ENCODE data around the gene NMT2.

NMT2 gene

DNA sequence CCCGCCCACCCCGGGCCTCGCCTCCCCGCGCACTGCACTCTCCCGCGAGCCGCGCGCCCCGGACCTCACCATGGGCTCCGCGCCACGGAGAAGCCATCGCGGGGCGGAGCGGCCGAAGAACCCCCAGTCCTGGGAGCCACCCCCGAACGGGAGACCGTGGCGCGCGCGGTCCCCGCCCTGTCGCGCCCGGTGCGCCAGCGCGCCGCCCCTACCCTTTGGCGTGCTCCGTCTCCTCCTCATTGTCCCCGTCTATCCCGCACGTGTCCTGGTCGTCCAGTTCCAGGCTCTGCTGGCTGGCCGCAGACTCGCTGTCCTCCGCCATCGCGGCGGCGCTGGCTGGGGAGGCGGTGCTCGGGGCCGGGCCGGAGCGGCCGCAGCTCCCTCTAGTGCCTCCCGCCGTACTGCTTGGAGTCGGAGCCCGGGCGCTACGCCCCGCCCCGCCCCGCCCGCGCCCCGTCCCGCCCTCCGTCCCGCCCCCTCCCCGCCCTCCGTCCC is at the start of gene NMT2:
Gene NMT2, minus strand, starts transcription at position 403 of the 495 bp plus-strand sequence. Its CDS starts 81 bp downstream, at position 322.
- H3K9me2 ChIP-seq (replicated peaks; ENCODE audit: insufficient read depth, low read length), result no peaks in the 10 kb centered on the region
- peak within 1 kb of the TSS; percentile 90 for H3K4me2 ChIP-seq (ENCODE audit: low read depth, low read length)
- peaks cover 5% of the 10 kb centered on the region; the same call in 1 of the 2 replicates for H3K4me1 ChIP-seq (ENCODE audit: low read length)
- no peaks in the 10 kb centered on the region for H3K36me3 ChIP-seq (replicated peaks; ENCODE audit: insufficient read depth, low read length)
- no peaks in the 10 kb centered on the region for H3K9me3 ChIP-seq (replicated peaks; ENCODE audit: insufficient read depth, low read length)
- peak; percentile 83 for DNase-seq
- H3F3A ChIP-seq (ENCODE audit: insufficient read depth, low read length), result no peaks in the 10 kb centered on the region
- H3K27ac ChIP-seq (ENCODE audit: low read length), result peak within 1 kb of the TSS; percentile 40; the same call in 1 of the 2 replicates
- H3K9ac ChIP-seq (ENCODE audit: low read length), result peak within 1 kb of the TSS; percentile 75
- H4K20me1 ChIP-seq (ENCODE audit: insufficient read depth, low read length), result no peaks in the 10 kb centered on the region
- TF ChIP-seq EZH2 (optimal IDR thresholded peaks at IDR 0.05; ENCODE audit: low read depth, low read length), result no peak
- TF ChIP-seq, protein P1, sequence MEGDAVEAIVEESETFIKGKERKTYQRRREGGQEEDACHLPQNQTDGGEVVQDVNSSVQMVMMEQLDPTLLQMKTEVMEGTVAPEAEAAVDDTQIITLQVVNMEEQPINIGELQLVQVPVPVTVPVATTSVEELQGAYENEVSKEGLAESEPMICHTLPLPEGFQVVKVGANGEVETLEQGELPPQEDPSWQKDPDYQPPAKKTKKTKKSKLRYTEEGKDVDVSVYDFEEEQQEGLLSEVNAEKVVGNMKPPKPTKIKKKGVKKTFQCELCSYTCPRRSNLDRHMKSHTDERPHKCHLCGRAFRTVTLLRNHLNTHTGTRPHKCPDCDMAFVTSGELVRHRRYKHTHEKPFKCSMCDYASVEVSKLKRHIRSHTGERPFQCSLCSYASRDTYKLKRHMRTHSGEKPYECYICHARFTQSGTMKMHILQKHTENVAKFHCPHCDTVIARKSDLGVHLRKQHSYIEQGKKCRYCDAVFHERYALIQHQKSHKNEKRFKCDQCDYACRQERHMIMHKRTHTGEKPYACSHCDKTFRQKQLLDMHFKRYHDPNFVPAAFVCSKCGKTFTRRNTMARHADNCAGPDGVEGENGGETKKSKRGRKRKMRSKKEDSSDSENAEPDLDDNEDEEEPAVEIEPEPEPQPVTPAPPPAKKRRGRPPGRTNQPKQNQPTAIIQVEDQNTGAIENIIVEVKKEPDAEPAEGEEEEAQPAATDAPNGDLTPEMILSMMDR (IDR thresholded peaks at IDR 0.05; ENCODE audit: low read length), result peak; percentile 17; the same call in 1 of the 2 replicates
- H3K27me3 ChIP-seq (replicated peaks; ENCODE audit: insufficient read depth, low read length), result no peaks in the 10 kb centered on the region
- peaks cover 19% of the 10 kb centered on the region for H3K79me2 ChIP-seq (ENCODE audit: low read length)
- H2AFZ ChIP-seq (ENCODE audit: low read length), result peak within 1 kb of the TSS; percentile 89
- peak within 1 kb of the TSS; percentile 97 for H3K4me3 ChIP-seq (ENCODE audit: low read length)

DNA sequence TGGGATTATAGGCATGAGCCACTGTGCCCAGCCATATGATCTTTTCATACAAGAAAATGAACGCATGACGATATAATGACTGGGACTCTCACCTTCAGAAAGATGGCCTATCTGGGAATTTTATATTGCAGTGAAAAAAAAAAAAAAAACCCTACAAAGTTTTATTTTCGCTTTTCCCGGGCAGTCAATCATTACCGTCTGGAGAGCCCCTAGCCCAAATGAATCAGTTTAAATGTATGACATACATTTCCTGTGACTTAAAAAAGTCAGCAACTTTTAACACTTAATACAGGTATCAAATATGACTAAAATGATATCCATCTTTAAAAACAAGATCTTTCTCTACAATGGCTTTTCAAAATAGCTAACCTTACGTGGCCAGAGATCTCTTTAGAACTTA is 48.2 kb upstream of the NMT2 start:
- Histone ChIP-seq H3K9me2 (replicated peaks; ENCODE audit: insufficient read depth, low read length) (no peaks in the 10 kb centered on the region), H3K27me3 (replicated peaks; ENCODE audit: insufficient read depth, low read length) (no peaks in the 10 kb centered on the region), H4K20me1 (ENCODE audit: insufficient read depth, low read length) (no peaks in the 10 kb centered on the region), H3K4me2 (ENCODE audit: low read depth, low read length) (no peak overlapping the region), H3K27ac (ENCODE audit: low read length) (no peak overlapping the region), H3K4me1 (ENCODE audit: low read length) (no peaks in the 10 kb centered on the region), H3K9ac (ENCODE audit: low read length) (no peak overlapping the region), H3F3A (ENCODE audit: insufficient read depth, low read length) (no peaks in the 10 kb centered on the region), H3K9me3 (replicated peaks; ENCODE audit: insufficient read depth, low read length) (no peaks in the 10 kb centered on the region), H3K4me3 (ENCODE audit: low read length) (no peak overlapping the region), H3K79me2 (ENCODE audit: low read length) (no peaks in the 10 kb centered on the region), H2AFZ (ENCODE audit: low read length) (no peak overlapping the region), H3K36me3 (replicated peaks; ENCODE audit: insufficient read depth, low read length) (no peaks in the 10 kb centered on the region)
- TF ChIP-seq EZH2phosphoT487 (IDR thresholded peaks at IDR 0.05; ENCODE audit: low read length) (no peak), EZH2 (optimal IDR thresholded peaks at IDR 0.05; ENCODE audit: low read depth, low read length) (no peak)
- TF ChIP-seq, protein P1 (IDR thresholded peaks at IDR 0.05; ENCODE audit: low read length), result no peak
- DNase-seq, result no peak

DNA sequence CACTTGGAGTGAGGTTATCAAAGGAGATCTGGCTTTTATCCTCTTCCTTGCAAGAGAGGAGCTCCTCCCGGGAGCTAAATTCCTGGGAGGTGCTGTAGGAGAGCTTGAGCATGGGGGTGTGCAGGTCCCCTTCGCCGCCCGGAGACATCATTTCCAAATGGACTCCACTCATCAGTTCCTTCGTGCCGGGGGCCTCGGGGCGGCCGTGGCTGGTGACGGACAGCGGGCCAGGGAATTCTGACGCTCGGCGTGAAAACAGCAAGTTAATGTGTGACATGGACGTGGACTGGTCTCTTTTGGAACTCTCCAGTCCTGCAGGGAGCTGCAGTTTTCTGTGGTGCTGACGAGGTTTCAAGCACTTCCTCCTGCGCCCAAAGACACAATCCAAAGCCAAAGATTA is 45.7 kb upstream of the NMT2 start:
- Histone ChIP-seq H3K9me3 (replicated peaks; ENCODE audit: insufficient read depth, low read length) (no peaks in the 10 kb centered on the region), H3K4me1 (ENCODE audit: low read length) (peaks cover 7% of the 10 kb centered on the region; the same call in 1 of the 2 replicates), H3F3A (ENCODE audit: insufficient read depth, low read length) (no peaks in the 10 kb centered on the region), H3K9me2 (replicated peaks; ENCODE audit: insufficient read depth, low read length) (no peaks in the 10 kb centered on the region), H3K4me2 (ENCODE audit: low read depth, low read length) (no peak overlapping the region), H3K4me3 (ENCODE audit: low read length) (no peak overlapping the region), H3K27ac (ENCODE audit: low read length) (no peak overlapping the region), H4K20me1 (ENCODE audit: insufficient read depth, low read length) (no peaks in the 10 kb centered on the region), H3K79me2 (ENCODE audit: low read length) (no peaks in the 10 kb centered on the region), H2AFZ (ENCODE audit: low read length) (no peak overlapping the region), H3K27me3 (replicated peaks; ENCODE audit: insufficient read depth, low read length) (no peaks in the 10 kb centered on the region), H3K36me3 (replicated peaks; ENCODE audit: insufficient read depth, low read length) (no peaks in the 10 kb centered on the region), H3K9ac (ENCODE audit: low read length) (no peak overlapping the region)
- no peak for DNase-seq
- TF ChIP-seq EZH2phosphoT487 (IDR thresholded peaks at IDR 0.05; ENCODE audit: low read length), result no peak
- TF ChIP-seq, protein P1 (IDR thresholded peaks at IDR 0.05; ENCODE audit: low read length), result no peak
- TF ChIP-seq EZH2 (optimal IDR thresholded peaks at IDR 0.05; ENCODE audit: low read depth, low read length), result no peak

All from MM.1S (cell line).